ENCODE measurements around the gene OLIG2.

Gene OLIG2

DNA sequence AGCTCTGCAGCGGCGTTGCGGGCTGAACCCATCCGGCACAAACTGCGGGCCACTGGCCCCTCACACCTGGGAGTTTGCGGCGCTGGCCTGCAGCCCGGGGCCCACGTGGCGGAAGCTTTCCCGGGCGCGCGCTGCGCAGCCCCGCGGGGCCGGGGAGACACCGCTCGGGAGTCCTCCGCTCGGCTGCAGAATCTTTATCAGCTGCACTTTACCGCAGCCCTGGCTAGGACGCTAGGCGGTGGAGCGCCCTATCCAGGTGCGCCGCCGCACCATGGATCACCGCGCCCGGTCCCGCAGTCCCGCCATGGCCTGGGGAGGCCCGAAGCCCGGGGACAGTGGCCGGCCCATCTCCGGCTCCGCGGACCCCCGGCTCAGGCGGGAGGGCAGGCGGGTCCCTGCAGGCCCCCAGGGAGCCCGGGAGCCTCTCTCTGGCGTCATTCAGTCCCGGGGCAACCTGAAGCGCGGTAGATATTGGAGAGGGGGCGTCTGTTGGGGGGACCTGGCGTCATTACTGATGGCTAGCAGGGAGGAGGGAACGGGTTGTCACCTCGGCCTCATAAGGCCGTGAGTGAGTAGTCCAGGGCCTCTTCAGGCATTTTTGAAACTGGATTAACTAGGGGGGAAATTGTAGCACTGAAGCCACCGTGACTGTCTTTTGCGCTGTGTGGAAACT is 5.7 kb upstream of the OLIG2 start:
- DNase-seq (ENCODE audit: low read depth), result no peak

DNA sequence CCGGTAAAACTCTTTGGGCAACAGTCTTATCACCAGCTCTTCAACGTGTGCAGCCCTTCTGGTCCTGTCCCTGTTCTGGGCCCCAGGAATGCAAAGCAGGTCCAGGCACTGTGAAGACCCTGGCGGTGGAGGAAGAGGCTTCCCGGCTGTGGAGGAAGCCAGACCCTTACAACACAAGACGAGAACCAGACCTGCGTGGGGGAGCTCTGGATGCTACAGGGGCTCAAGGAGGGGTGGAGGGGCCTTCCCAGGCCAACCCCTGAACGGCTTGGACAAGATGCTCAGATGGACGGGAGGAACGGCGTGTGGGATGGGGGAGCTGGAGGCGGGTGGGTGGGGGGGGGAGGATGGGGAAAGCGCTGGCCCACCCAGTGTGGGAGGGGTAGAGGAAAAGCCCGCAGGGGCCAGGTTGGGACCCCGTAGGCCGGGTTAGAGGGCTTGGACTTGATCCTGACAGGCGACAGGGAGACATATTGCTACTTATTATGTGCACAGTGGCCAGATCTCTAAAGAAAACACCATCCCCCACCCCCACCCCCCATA is 5.1 kb upstream of the OLIG2 start:
- no peak for DNase-seq (ENCODE audit: low read depth)

DNA sequence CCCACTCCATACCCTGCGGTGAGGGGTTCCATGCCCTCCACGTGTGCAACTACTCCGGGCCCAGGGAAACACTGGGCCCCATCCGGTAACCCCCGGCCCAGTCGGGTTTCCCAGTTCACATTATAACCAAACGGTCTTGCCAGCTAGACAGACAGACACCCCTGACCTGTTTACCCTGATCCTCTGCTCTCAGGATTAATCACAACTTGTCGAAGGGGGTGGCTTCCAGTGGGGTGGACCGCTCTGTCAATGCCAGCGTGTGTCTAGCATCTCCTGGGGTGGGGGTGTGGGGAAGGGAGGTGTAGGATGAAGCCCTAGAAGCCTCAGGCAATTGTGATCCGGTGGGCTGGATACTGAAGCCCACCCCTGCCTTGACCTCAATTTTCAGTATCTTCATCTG is 4.6 kb upstream of the OLIG2 start:
- no peak for DNase-seq (ENCODE audit: low read depth)

DNA sequence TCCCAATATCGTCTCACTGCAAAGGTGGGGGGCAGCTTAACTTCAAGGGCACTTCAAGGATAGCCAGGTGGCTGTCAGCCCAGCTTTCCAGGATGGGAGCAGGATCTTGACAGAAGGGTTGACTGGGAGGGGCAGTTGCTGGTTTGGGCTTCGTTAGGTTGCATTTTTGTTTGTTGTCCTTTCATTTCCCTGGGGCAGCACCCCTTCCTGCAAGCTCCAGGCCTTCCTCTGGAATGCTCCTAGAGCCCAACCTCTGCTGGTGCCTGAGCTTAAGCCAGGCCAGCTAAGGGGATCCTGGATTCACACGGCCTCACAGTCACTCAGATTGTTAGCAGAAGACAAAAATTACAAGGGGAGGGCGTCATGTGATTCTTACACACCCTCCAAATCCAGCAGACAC is 4.1 kb upstream of the OLIG2 start:
- no peak for DNase-seq (ENCODE audit: low read depth)

DNA sequence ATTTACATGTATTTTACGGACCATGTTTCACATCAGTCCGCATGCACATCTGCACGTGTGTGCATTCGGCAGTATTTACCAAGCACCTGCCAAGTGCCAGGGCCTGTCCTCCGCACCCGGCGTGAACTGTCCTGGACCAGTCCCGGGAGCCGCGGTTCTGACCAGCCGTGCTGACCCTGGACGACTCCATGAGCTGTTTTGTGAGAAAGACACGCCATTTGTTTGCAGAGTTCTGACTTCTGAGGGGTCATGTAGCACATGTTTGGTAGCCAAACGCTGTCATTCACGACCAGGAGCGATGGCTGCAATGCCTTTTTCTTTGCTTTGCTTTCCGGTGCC is 3.3 kb upstream of the OLIG2 start:
- DNase-seq (ENCODE audit: low read depth), result no peak

DNA sequence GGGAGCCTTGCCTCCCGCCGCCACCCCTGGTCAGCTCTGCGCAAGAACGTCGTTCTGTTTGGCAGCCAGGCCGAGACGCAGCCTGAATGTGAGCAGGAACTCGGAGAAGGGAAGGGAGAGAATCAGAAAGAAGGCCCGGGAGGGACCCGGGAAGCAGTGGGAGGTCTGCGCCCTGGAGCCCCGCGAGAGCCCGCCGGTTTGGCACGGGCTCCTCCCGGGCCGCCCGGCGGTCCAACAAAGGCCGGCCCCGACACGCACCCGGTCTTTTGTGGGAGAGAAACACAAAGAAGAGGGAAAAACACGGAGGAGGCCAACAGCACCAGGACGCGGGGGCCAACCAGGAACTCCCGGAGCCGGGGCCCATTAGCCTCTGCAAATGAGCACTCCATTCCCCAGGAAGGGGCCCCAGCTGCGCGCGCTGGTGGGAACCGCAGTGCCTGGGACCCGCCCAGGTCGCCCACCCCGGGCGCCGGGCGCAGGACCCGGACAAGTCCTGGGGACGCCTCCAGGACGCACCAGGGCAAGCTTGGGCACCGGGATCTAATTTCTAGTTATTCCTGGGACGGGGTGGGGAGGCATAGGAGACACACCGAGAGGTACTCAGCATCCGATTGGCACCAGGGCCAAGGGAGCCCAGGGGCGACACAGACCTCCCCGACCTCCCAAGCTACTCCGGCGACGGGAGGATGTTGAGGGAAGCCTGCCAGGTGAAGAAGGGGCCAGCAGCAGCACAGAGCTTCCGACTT is 2.7 kb upstream of the OLIG2 start:
- no peak for DNase-seq (ENCODE audit: low read depth)

DNA sequence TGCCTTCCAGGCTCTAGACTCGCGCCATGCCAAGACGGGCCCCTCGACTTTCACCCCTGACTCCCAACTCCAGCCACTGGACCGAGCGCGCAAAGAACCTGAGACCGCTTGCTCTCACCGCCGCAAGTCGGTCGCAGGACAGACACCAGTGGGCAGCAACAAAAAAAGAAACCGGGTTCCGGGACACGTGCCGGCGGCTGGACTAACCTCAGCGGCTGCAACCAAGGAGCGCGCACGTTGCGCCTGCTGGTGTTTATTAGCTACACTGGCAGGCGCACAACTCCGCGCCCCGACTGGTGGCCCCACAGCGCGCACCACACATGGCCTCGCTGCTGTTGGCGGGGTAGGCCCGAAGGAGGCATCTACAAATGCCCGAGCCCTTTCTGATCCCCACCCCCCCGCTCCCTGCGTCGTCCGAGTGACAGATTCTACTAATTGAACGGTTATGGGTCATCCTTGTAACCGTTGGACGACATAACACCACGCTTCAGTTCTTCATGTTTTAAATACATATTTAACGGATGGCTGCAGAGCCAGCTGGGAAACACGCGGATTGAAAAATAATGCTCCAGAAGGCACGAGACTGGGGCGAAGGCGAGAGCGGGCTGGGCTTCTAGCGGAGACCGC is 2.0 kb upstream of the OLIG2 start:
- DNase-seq (ENCODE audit: low read depth), result no peak

DNA sequence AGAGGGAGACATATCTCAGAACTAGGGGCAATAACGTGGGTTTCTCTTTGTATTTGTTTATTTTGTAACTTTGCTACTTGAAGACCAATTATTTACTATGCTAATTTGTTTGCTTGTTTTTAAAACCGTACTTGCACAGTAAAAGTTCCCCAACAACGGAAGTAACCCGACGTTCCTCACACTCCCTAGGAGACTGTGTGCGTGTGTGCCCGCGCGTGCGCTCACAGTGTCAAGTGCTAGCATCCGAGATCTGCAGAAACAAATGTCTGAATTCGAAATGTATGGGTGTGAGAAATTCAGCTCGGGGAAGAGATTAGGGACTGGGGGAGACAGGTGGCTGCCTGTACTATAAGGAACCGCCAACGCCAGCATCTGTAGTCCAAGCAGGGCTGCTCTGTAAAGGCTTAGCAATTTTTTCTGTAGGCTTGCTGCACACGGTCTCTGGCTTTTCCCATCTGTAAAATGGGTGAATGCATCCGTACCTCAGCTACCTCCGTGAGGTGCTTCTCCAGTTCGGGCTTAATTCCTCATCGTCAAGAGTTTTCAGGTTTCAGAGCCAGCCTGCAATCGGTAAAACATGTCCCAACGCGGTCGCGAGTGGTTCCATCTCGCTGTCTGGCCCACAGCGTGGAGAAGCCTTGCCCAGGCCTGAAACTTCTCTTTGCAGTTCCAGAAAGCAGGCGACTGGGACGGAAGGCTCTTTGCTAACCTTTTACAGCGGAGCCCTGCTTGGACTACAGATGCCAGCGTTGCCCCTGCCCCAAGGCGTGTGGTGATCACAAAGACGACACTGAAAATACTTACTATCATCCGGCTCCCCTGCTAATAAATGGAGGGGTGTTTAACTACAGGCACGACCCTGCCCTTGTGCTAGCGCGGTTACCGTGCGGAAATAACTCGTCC is 1.3 kb upstream of the OLIG2 start:
- DNase-seq (ENCODE audit: low read depth), result no peak

DNA sequence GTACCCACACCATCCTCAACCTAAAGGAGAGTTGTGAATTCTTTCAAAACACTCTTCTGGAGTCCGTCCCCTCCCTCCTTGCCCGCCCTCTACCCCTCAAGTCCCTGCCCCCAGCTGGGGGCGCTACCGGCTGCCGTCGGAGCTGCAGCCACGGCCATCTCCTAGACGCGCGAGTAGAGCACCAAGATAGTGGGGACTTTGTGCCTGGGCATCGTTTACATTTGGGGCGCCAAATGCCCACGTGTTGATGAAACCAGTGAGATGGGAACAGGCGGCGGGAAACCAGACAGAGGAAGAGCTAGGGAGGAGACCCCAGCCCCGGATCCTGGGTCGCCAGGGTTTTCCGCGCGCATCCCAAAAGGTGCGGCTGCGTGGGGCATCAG is 638 bp upstream of the OLIG2 start:
- no peak for DNase-seq (ENCODE audit: low read depth)

DNA sequence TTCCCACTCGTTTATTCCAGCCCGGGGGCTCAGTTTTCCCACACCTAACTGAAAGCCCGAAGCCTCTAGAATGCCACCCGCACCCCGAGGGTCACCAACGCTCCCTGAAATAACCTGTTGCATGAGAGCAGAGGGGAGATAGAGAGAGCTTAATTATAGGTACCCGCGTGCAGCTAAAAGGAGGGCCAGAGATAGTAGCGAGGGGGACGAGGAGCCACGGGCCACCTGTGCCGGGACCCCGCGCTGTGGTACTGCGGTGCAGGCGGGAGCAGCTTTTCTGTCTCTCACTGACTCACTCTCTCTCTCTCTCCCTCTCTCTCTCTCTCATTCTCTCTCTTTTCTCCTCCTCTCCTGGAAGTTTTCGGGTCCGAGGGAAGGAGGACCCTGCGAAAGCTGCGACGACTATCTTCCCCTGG is 716 bp downstream of the OLIG2 start:
- DNase-seq (ENCODE audit: low read depth), result no peak

DNA sequence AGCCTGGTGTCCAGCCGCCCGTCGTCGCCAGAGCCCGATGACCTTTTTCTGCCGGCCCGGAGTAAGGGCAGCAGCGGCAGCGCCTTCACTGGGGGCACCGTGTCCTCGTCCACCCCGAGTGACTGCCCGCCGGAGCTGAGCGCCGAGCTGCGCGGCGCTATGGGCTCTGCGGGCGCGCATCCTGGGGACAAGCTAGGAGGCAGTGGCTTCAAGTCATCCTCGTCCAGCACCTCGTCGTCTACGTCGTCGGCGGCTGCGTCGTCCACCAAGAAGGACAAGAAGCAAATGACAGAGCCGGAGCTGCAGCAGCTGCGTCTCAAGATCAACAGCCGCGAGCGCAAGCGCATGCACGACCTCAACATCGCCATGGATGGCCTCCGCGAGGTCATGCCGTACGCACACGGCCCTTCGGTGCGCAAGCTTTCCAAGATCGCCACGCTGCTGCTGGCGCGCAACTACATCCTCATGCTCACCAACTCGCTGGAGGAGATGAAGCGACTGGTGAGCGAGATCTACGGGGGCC is 1.2 kb downstream of the OLIG2 start:
- no peak for DNase-seq (ENCODE audit: low read depth)

DNA sequence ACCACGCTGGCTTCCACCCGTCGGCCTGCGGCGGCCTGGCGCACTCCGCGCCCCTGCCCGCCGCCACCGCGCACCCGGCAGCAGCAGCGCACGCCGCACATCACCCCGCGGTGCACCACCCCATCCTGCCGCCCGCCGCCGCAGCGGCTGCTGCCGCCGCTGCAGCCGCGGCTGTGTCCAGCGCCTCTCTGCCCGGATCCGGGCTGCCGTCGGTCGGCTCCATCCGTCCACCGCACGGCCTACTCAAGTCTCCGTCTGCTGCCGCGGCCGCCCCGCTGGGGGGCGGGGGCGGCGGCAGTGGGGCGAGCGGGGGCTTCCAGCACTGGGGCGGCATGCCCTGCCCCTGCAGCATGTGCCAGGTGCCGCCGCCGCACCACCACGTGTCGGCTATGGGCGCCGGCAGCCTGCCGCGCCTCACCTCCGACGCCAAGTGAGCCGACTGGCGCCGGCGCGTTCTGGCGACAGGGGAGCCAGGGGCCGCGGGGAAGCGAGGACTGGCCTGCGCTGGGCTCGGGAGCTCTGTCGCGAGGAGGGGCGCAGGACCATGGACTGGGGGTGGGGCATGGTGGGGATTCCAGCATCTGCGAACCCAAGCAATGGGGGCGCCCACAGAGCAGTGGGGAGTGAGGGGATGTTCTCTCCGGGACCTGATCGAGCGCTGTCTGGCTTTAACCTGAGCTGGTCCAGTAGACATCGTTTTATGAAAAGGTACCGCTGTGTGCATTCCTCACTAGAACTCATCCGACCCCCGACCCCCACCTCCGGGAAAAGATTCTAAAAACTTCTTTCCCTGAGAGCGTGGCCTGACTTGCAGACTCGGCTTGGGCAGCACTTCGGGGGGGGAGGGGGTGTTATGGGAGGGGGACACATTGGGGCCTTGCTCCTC is 1.9 kb downstream of the OLIG2 start:
- no peak for DNase-seq (ENCODE audit: low read depth)

DNA sequence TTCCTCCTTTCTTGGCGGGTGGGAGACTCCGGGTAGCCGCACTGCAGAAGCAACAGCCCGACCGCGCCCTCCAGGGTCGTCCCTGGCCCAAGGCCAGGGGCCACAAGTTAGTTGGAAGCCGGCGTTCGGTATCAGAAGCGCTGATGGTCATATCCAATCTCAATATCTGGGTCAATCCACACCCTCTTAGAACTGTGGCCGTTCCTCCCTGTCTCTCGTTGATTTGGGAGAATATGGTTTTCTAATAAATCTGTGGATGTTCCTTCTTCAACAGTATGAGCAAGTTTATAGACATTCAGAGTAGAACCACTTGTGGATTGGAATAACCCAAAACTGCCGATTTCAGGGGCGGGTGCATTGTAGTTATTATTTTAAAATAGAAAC is 2.5 kb downstream of the OLIG2 start:
- no peak for DNase-seq (ENCODE audit: low read depth)

DNA sequence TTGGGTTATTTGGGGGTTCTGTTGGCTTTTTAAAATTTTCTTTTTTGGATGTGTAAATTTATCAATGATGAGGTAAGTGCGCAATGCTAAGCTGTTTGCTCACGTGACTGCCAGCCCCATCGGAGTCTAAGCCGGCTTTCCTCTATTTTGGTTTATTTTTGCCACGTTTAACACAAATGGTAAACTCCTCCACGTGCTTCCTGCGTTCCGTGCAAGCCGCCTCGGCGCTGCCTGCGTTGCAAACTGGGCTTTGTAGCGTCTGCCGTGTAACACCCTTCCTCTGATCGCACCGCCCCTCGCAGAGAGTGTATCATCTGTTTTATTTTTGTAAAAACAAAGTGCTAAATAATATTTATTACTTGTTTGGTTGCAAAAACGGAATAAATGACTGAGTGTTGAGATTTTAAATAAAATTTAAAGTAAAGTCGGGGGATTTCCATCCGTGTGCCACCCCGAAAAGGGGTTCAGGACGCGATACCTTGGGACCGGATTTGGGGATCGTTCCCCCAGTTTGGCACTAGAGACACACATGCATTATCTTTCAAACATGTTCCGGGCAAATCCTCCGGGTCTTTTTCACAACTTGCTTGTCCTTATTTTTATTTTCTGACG is 3.1 kb downstream of the OLIG2 start:
- DNase-seq (ENCODE audit: low read depth), result no peak

DNA sequence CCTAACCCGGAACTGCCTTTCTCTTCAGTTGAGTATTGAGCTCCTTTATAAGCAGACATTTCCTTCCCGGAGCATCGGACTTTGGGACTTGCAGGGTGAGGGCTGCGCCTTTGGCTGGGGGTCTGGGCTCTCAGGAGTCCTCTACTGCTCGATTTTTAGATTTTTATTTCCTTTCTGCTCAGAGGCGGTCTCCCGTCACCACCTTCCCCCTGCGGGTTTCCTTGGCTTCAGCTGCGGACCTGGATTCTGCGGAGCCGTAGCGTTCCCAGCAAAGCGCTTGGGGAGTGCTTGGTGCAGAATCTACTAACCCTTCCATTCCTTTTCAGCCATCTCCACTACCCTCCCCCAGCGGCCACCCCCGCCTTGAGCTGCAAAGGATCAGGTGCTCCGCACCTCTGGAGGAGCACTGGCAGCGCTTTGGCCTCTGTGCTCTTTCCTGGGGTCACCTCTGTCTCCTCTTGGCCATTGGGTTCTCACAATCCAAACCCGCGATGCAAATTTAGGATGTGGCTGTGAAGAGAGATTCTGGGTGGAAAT is 3.7 kb downstream of the OLIG2 start:
- no peak for DNase-seq (ENCODE audit: low read depth)

DNA sequence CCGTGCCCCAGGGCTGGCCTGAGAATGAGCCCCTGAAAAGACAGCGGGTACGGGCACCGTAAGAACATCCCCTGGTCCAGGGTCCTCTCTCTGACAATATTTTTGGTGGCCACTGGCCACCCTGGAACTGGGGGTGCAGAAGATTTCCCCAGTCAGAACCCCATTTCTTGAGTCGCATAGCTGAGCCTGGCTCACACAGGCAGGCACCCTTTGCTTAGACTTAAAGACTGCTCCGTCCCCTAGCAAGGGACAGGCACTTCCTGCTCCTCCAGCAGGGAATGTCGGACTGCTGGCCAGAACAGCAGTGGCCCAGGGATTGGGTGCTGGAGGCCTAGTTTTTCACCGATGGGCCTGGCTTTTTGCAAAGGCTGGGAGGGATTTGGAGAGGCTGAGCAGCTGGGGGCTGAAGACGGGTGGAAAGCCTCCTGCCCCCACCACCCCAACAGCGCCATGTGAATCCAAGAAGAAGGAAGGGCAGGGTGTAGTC is 4.3 kb downstream of the OLIG2 start:
- no peak for DNase-seq (ENCODE audit: low read depth)

DNA sequence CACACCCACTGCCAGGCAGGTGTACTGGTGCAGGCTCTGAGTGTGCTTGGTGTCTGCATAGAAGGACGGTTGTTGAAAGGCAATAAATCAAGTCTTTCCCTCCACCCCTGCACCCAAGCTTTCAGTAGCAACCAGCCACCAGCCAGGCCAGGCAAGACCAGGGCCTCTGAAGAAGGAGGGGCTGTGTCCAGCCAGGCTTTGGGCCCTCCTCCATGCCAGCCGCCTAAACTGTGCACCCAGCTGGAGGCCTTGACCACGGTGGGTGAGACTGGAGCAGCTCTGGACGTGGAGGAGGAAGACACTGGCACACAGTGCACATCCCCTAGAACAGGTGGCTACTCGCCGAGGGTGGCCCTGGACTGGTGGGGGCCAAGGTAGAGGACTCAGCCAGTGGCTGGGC is 4.9 kb downstream of the OLIG2 start:
- no peak for DNase-seq (ENCODE audit: low read depth)

DNA sequence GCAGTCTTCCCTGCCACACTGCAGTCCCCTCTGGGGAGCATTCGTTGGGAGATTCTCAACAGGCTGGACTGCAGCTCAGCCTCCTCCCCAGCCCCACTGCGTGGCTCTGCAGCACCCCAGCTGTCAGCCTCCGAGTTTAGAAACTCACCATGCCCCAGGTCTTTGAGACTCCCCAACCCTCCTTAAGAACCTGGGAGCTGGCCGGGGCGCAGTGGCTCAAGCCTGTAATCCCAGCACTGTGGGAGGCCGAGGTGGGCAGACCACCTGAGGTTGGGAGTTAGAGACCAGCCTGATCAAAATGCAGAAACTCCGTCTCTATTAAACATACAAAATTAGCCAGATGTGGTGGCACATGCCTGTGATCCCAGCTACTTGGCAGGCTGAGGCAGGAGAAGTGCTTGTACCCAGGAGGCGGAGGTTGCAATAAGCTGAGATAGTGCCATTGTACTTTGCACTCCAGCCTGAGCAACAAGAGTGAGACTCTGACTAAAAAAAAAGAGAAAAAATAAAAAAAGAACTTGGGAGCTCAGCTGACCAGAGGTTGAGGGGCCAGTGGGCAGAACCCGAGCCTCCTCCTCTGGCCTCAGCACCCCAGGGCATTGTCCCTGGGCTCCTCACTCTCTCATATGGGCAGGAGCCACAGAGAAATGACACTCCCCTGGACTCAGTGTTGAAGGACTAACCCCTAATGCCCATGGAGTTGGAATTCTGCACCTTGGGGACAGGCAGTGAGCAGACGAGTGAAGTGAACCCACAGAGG is 5.6 kb downstream of the OLIG2 start:
- DNase-seq (ENCODE audit: low read depth), result no peak

DNA sequence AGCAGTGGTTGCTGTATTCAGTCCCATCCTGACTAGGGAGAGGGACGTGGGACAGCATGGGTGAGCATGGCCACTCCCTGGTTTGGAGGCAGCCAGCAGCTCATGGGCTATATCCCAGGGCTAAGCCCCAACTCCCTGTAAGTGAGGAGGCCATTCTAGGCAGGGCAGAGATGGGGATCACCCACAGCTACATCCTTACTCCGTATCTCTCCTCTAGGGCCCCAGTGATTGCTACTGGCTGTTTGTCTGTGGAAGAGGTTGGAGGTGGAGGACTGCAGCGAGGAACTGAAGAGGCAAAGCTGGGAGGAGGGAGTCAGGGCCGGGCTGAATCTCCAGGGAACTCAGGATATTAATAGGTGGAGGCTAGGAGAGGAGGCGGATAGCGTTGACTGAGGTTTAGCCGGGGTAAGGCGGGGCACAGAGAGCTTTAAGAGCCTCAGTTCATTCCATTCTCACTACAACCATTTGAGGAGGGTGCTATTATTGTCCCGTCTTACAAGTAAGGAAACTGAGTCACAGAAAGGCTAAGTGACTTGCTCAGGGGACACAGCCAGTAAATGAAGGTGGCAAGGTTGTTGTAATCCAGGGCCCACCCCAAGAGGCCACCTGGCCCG is 6.8 kb downstream of the OLIG2 start:
- no peak for DNase-seq (ENCODE audit: low read depth)

All from activated T-cell treated with anti-CD3 and anti-CD28 coated beads for 24 hours (primary cell).